ENCODE data around the gene STAT5B. TPM values are rescaled to one million over a fixed set of nuclear protein-coding genes. Genes with fewer than 3 reads are reported as not detected.
A peak's percentile ranks its signal among the peaks of the same experiment; 100 is the strongest.

The STAT5B gene
- polyA plus RNA-seq, 1 donor = 57.7 TPM

- no peak for DNase-seq
- WGBS (ENCODE audit: insufficient coverage, low lambda C conversion rate) = 80% methylated on average over 2 of the region's 11 CpGs
- H3K36me3 ChIP-seq (ENCODE audit: control insufficient read depth, insufficient read depth, low read length) = no peaks in the 10 kb centered on the region
- peaks cover 2% of the 10 kb centered on the region for H3K9me3 ChIP-seq (ENCODE audit: control insufficient read depth, low read depth, low read length)
- no peak overlapping the region for H3K4me3 ChIP-seq (ENCODE audit: low read length)
- peaks cover 17% of the 10 kb centered on the region for H3K4me1 ChIP-seq (ENCODE audit: control insufficient read depth, insufficient read depth, low read length)
- no peaks in the 10 kb centered on the region for H3K27me3 ChIP-seq (ENCODE audit: control insufficient read depth, insufficient read depth, low read length)
- H3K27ac ChIP-seq (ENCODE audit: low read length) = no peak overlapping the region
Measured at GRCh38 chr17:42285346-42286050, 9.3 kb upstream of the STAT5B start.

DNA sequence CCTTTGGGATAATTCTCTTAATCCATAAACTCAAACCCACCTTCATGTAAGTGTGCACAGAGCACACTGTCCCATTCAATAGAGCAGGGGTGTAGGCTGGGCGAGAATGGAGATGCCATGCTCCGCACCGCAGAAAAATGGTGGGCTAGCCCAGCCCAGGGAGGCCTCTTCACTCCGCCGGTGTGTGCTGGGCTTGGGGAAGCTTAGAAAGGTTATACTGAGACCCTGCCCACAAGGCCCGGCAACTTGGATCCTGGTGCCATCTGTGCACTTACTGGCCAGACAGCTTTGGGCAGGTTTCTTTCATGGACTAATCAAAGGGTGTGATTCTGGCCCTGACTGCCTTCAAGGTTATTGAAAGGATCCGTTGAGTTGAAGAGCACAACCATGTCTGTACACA, 8.4 kb upstream of the STAT5B start:
- H3K27me3 ChIP-seq (ENCODE audit: control insufficient read depth, insufficient read depth, low read length) = no peaks in the 10 kb centered on the region
- no peak overlapping the region for H3K4me3 ChIP-seq (ENCODE audit: low read length)
- no peak for DNase-seq
- H3K9me3 ChIP-seq (ENCODE audit: control insufficient read depth, low read depth, low read length) = peaks cover 2% of the 10 kb centered on the region
- no peak overlapping the region for H3K27ac ChIP-seq (ENCODE audit: low read length)
- H3K4me1 ChIP-seq (ENCODE audit: control insufficient read depth, insufficient read depth, low read length) = peaks cover 17% of the 10 kb centered on the region
- WGBS (ENCODE audit: insufficient coverage, low lambda C conversion rate) = no CpG with 5 or more reads among the region's 7 CpGs
- no peaks in the 10 kb centered on the region for H3K36me3 ChIP-seq (ENCODE audit: control insufficient read depth, insufficient read depth, low read length)

DNA sequence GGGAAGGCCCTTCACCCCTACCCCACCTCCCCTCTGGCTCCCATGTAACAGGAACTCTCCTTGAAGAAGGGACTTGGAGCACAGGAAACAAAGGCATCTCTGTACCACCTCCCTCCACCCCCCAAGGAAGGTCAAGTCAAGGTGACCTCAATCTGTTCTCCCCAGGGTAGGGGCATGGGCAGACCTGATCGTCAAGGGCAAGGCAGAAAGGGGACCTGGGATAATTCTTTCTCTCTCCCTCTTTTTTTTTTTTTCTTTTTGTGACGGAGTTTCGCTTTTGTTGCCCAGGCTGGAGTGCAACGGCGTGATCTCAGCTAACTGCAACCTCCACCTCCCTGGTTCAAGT, 7.8 kb upstream of the STAT5B start:
- WGBS (ENCODE audit: insufficient coverage, low lambda C conversion rate) = 100% methylated on average over 1 of the region's 5 CpGs
- peaks cover 17% of the 10 kb centered on the region for H3K4me1 ChIP-seq (ENCODE audit: control insufficient read depth, insufficient read depth, low read length)
- H3K27me3 ChIP-seq (ENCODE audit: control insufficient read depth, insufficient read depth, low read length) = no peaks in the 10 kb centered on the region
- no peaks in the 10 kb centered on the region for H3K9me3 ChIP-seq (ENCODE audit: control insufficient read depth, low read depth, low read length)
- no peak for DNase-seq
- no peaks in the 10 kb centered on the region for H3K36me3 ChIP-seq (ENCODE audit: control insufficient read depth, insufficient read depth, low read length)
- no peak overlapping the region for H3K27ac ChIP-seq (ENCODE audit: low read length)
- H3K4me3 ChIP-seq (ENCODE audit: low read length) = no peak overlapping the region

- no CpG with 5 or more reads among the region's 7 CpGs for WGBS (ENCODE audit: insufficient coverage, low lambda C conversion rate)
Measured at GRCh38 chr17:42283241-42284023, 7.2 kb upstream of the STAT5B start.

DNA sequence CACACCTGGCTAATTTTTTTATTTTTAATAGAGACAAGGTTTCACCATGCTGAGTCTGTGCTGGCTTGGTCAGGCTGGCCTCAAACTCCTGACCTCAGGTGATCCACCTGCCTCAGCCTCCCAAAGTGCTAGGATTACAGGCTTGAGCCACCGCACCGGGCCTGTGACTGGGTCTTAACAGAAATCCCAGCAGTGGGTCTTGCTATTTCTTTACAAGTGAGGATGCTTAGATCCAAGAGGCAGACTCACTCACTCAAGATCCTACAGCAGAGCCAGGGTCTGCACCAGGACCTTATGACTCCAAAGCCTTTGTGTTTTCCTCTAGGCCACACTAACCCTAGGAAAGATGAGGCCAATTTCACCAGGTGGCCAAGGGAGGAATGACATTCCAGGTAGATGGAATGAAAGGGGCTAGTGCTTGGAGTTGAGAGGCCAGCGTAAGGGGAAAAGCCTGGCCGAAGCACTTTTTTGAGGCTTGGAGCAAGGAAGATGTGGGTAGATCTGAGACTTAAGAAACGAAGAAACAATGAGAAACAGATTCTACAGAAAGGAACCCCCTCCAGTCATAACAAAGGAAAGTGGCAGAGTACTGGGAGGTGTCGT, 6.4 kb upstream of the STAT5B start:
- H3K4me3 ChIP-seq (ENCODE audit: low read length) = no peak overlapping the region
- peaks cover 8% of the 10 kb centered on the region for H3K4me1 ChIP-seq (ENCODE audit: control insufficient read depth, insufficient read depth, low read length)
- DNase-seq = no peak
- WGBS (ENCODE audit: insufficient coverage, low lambda C conversion rate) = 97% methylated on average over 3 of the region's 6 CpGs
- no peak overlapping the region for H3K27ac ChIP-seq (ENCODE audit: low read length)
- H3K36me3 ChIP-seq (ENCODE audit: control insufficient read depth, insufficient read depth, low read length) = no peaks in the 10 kb centered on the region
- no peaks in the 10 kb centered on the region for H3K9me3 ChIP-seq (ENCODE audit: control insufficient read depth, low read depth, low read length)
- H3K27me3 ChIP-seq (ENCODE audit: control insufficient read depth, insufficient read depth, low read length) = no peaks in the 10 kb centered on the region

More at GRCh38 chr17:42283241-42284023, 7.2 kb upstream of the STAT5B start:
- no peaks in the 10 kb centered on the region for H3K36me3 ChIP-seq (ENCODE audit: control insufficient read depth, insufficient read depth, low read length)
- DNase-seq = no peak
- H3K4me1 ChIP-seq (ENCODE audit: control insufficient read depth, insufficient read depth, low read length) = peaks cover 13% of the 10 kb centered on the region
- H3K9me3 ChIP-seq (ENCODE audit: control insufficient read depth, low read depth, low read length) = no peaks in the 10 kb centered on the region
- H3K4me3 ChIP-seq (ENCODE audit: low read length) = no peak overlapping the region
- no peak overlapping the region for H3K27ac ChIP-seq (ENCODE audit: low read length)
- H3K27me3 ChIP-seq (ENCODE audit: control insufficient read depth, insufficient read depth, low read length) = no peaks in the 10 kb centered on the region

- H3K4me1 ChIP-seq (ENCODE audit: control insufficient read depth, insufficient read depth, low read length) = peaks cover 8% of the 10 kb centered on the region
- no CpG with 5 or more reads among the region's 7 CpGs for WGBS (ENCODE audit: insufficient coverage, low lambda C conversion rate)
- peak in 1 of 2 donors; percentile 35 for DNase-seq
- H3K4me3 ChIP-seq (ENCODE audit: low read length) = no peak overlapping the region
- no peaks in the 10 kb centered on the region for H3K27me3 ChIP-seq (ENCODE audit: control insufficient read depth, insufficient read depth, low read length)
- H3K27ac ChIP-seq (ENCODE audit: low read length) = no peak overlapping the region
- no peaks in the 10 kb centered on the region for H3K9me3 ChIP-seq (ENCODE audit: control insufficient read depth, low read depth, low read length)
- H3K36me3 ChIP-seq (ENCODE audit: control insufficient read depth, insufficient read depth, low read length) = no peaks in the 10 kb centered on the region
Measured at GRCh38 chr17:42281571-42282096, 5.4 kb upstream of the STAT5B start.

DNA sequence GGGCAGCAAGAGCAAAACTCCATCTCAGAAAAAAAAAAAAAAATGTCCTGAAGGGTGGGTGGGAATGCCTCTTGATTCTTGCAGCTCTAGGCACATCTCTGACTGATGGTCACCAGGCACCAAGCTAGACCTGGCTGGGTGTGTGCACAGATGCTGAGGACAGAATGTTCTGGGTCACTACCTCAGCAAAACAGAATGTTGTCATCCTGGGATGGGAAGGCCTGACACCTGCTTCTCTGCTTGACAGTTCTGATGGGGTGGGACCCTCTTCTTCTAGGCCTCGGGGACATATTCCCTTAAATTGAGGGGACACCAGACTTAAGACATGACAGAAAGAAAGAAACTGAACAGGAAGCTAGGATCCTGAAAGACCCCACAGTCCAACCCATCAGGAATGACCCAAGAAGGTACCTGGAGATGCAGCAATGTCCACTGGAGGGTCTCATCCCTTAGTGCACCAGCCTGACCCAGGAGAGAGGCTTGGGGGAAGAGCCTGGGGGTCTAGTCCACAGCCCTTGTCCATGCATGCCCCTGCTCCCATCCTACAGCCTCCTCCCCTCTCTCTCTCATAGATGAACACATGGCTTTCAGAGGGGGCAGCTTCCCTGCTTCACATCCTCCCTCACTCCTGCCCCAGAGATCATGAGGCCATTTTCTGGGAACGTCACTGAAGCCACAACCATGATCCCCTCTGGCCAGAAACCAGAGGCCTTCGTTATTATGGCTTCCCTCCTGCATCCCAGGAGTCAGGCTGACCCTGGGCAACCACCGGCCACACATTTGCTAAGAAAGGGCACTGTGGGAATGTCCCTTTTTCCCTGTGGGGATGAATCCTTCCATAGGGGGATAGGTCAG, 3.8 kb upstream of the STAT5B start:
- Histone ChIP-seq H3K36me3 (ENCODE audit: control insufficient read depth, insufficient read depth, low read length) (no peaks in the 10 kb centered on the region), H3K27ac (ENCODE audit: low read length) (no peak overlapping the region), H3K4me3 (ENCODE audit: low read length) (no peak overlapping the region), H3K4me1 (ENCODE audit: control insufficient read depth, insufficient read depth, low read length) (peaks cover 9% of the 10 kb centered on the region), H3K9me3 (ENCODE audit: control insufficient read depth, low read depth, low read length) (no peaks in the 10 kb centered on the region), H3K27me3 (ENCODE audit: control insufficient read depth, insufficient read depth, low read length) (no peaks in the 10 kb centered on the region)
- DNase-seq = no peak
- WGBS (ENCODE audit: insufficient coverage, low lambda C conversion rate) = no CpG with 5 or more reads among the region's 4 CpGs

GRCh38 chr17:42277342-42277712, 1.1 kb upstream of the STAT5B start:
- H3K9me3 ChIP-seq (ENCODE audit: control insufficient read depth, low read depth, low read length) = no peaks in the 10 kb centered on the region
- WGBS (ENCODE audit: insufficient coverage, low lambda C conversion rate) = 80% methylated on average over 2 of the region's 6 CpGs
- no peak for DNase-seq
- H3K27ac ChIP-seq (ENCODE audit: low read length) = peak overlapping the region; percentile 82
- H3K4me1 ChIP-seq (ENCODE audit: control insufficient read depth, insufficient read depth, low read length) = peaks cover 17% of the 10 kb centered on the region
- H3K27me3 ChIP-seq (ENCODE audit: control insufficient read depth, insufficient read depth, low read length) = no peaks in the 10 kb centered on the region
- H3K4me3 ChIP-seq (ENCODE audit: low read length) = no peak overlapping the region
- H3K36me3 ChIP-seq (ENCODE audit: control insufficient read depth, insufficient read depth, low read length) = no peaks in the 10 kb centered on the region

DNA sequence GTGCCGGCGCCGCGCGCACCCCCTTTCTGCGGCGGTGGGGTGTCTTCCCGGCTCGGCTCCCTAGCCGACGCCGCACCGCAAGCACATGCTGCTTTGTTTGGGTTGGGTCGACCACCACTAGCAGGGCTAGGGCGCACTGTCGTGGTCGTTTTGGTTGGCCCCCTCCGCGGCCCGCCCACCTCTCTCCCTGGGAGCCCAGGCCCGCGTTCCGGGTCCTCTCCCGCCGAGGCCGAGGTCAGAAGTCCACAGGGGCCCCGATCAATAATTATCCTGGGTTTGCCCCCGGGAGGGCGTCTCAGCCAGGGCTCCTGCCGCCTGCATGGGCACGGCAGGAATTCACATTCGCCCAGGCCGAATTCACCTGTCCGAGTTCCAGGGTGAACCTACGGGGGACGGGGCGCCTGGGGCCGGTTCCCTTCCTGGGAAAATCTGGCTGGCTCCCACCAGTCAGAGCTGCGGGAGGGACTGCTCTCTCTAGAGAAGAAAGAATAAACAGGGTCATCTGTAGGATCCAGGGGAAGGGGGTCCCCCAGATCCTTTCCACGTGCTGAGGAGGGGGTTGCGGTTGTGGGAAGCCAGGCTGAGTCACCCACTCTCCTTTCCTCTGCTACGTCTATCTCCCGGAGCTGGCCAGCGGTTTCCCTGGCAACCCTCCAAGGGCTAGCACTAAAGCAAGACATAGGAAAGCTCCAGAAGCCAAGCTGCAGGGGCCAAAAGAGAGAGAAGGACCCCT, 584 bp upstream of the STAT5B start:
- Histone ChIP-seq H3K27ac (ENCODE audit: low read length) (peak overlapping the region; percentile 82), H3K9me3 (ENCODE audit: control insufficient read depth, low read depth, low read length) (no peaks in the 10 kb centered on the region), H3K27me3 (ENCODE audit: control insufficient read depth, insufficient read depth, low read length) (no peaks in the 10 kb centered on the region), H3K36me3 (ENCODE audit: control insufficient read depth, insufficient read depth, low read length) (no peaks in the 10 kb centered on the region), H3K4me1 (ENCODE audit: control insufficient read depth, insufficient read depth, low read length) (peaks cover 17% of the 10 kb centered on the region), H3K4me3 (ENCODE audit: low read length) (peak overlapping the region; percentile 81)
- no CpG with 5 or more reads among the region's 44 CpGs for WGBS (ENCODE audit: insufficient coverage, low lambda C conversion rate)
- peak; percentile 36 to 73 for DNase-seq

Data from large intestine (tissue), 3 donors.